Stimulated activated CD8-positive, alpha-beta memory T cell treated with anti-CD3 and anti-CD28 coated beads, Interleukin-4, amount 100 ng/mL, for 48 hours (primary cell): ENCODE measurements around the gene NAB1.
"Not testable (repeated sequence)": the region's sequence is repeated elsewhere in the genome, so short reads cannot be mapped to it uniquely, and the experiment has no call there.

ENCODE experiments used
- DNase-seq: peaks from one replicate; pipeline ENCODE4 v3.0.0-alpha.2; 2020

The NAB1 gene, protein sequence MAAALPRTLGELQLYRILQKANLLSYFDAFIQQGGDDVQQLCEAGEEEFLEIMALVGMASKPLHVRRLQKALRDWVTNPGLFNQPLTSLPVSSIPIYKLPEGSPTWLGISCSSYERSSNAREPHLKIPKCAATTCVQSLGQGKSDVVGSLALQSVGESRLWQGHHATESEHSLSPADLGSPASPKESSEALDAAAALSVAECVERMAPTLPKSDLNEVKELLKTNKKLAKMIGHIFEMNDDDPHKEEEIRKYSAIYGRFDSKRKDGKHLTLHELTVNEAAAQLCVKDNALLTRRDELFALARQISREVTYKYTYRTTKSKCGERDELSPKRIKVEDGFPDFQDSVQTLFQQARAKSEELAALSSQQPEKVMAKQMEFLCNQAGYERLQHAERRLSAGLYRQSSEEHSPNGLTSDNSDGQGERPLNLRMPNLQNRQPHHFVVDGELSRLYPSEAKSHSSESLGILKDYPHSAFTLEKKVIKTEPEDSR

DNA sequence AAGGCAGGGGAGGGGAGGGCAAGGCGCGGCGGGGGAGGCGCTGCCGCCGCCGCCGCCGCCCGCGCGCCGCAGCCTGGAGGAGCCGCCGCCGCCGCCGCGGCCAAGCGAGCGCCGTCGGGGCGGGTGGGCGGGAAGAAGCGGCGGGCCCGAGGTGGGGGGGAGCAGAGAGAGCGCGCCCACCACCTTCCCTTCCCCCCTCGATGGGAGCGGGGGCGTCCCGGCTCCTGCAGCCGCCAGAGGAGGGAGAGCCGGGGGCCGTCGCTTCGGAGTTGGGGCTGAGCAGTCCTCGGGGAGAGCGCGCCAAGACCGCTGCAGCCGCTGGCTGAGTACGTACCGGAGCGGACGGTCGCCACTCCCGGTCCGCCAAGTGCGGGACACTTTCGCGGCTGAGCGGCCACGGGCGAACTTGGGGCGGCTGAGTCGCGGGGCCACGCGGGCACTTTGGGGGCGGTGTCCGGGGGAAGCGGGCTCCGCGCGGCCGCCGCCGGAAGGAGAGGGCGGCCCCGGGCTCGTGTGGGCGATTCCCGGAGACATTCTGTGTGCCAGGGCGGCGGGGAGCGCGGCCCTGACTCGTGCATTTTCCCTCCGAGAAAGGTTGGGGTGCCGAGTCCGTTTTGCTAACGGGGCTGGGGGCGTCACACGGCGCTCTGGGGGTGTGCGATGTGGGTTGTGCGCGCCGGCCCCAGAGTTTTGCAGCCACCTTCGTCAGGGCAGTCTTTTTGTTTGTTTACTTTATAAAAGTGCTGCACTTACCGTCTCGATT is at the start of gene NAB1:
NAB1 (plus strand) TSS at position 49 of the 763 bp plus-strand sequence. CDS start 10,094 bp downstream, outside the sequence.
- DNase-seq = peak; percentile 74

DNA sequence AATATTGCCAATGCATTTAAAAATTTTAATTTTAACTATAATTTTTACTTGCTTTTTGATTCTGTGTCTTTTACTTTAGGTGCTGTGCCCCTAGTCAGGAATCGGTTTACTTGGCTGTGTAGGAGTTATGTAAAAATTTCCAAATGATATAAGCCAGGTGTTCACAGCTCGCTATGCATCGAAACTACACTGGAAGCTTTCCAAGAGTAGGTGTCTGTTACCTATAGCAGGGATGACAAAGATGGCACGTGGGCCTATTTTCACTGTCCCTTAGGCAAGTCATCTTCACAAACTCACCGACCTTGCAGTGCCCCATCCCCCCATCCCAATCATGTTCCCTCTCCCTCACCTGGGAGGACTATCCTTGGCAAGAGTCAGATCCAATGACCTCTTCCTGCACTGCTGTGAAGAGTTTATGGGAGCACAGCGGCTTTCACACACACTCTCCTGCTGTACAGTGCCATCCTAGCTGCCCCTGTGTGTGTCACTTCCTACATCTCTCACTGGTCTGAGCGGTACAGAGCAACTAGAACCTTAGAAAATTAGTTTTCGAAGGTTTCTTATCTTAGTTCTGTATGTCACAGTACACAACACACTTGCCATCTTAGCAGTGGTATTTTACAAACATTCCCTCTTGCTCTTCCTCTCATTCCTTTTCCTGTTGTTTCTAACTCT is 49.2 kb upstream of the NAB1 start:
- DNase-seq = no peak

DNA sequence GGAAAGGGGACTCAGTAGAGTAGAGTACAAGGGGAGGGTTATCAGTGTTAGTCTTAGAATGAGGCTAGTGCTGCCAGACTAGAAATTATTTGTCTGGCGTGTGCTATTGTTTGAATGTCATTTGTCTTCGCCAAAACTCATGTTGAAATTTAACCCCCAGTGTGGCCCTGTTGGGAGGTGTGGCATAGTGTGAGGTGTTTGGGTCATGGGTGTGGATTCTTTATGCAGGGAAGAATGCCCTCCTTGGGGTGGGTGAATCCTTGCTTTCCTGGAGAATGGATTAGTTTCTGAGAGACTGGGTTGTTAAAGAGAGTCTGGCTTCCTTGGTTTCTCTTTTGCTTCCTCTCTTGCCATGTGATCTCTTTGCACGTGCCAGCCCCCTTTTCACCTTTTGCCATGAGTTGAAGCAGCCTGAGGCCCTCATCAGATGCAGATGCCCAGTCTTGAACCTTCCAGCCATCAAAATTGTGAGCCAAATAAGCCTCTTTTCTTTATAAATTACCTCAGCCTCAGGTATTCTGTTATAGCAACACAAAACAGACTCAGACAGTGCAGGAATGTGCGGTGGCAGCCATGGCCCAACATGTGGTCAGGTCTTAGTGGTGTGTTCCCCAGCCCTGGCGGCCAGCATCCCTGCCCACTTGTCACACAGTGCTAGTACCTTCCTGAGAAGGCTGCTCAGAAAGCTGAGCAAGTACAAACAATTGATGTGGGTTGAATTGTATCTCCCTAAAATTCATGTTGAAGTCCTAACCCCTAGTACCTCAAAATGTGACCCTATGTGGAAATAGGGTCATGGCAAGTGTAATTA is 48.4 kb upstream of the NAB1 start:
- no peak for DNase-seq

DNA sequence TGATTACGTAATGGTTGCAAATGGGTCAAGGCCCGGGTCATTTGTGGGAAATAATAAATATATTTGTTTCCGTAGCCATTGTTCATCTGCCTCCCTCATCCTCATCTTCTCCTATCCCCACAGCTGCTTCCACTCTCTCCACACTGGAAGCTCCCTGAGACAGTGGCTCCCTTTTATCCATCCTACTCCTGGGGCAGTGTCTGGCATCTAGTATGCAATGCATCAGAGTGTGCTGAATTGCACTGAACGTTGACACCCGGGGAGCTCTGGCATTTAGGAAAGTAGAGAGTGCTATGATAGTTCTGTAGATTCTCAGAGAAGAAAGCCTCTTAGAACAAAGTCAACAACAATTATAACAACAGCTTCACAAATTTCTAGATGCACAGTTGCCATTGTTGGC is 45.5 kb upstream of the NAB1 start:
- DNase-seq = no peak

DNA sequence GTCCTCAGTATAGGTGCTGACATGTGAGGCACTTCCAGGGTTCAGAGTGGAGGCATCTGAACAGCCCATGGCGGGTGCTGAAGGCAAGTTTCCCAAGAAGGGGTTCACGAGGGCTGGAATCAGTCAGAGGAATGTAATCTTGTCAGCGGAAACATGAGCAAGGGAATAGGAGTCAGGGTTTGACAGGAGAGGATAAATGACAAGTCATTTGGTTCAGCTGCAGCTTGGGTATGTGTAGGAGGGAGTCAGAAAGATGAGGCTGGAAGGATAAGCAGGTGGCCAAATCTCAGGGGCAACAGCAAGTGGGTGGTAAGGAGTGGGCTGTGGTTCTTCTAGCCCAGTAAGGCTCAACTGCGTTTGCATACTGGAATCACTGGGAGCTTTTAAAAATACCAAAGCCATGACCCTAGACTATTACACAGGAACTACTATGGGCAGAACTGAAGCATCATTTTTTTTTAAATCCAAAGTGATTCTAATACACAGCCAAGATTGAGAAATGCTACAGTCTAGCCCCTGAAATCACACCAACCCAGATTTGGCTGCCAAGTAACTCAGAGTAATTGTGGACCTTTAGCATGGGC is 41.8 kb upstream of the NAB1 start:
- DNase-seq = no peak

DNA sequence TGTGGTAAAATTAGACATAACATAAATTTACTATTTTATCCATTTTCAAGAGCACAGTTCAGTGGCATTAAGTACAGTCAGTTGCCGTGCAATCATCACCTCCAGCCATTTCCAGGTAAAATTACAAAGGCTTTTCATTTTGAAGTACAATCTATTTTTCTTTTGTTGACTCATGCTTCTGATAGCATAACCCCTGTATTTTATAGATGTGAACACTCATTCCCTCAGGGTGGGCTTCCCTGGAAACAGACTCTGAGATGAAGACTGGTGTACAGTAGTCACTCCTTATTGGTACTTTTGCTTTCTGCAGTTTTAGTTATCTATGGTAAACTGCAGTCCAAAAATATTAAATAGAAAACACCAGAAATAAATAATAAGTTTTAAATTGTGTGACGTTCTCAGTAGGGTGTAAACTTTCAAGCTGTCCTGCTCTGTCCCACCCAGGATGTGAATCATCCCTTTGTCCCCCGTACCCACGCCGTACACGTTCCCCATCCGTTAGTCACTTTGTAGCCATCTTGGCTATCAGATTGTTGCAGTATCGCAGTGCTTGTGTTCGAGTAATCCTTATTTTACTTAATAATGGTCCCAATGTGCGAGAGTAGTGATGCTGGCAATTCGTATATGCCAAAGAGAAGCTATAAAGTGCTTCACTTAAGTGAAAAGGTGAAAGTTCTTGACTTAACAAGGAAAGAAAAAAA is 41.1 kb upstream of the NAB1 start:
- no peak for DNase-seq

DNA sequence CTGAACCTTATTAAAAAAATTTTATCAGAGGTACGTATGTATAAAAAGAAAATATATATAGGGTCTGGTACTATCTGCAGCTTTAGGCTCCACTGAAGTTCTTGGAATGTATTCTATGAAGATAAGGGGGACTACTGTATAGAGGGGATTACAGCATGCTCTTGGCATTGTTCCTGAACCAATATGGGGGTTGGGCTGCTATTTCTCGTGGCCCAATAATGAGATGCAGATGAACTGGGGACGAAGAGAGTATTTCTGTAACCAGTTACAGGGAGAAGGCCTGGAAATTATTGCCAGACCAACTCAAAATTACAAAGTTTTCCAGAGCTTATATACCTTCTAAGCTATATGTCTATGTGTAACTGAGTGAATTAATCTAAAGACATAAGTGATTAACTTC is 40.0 kb upstream of the NAB1 start:
- DNase-seq = not testable (repeated sequence)

DNA sequence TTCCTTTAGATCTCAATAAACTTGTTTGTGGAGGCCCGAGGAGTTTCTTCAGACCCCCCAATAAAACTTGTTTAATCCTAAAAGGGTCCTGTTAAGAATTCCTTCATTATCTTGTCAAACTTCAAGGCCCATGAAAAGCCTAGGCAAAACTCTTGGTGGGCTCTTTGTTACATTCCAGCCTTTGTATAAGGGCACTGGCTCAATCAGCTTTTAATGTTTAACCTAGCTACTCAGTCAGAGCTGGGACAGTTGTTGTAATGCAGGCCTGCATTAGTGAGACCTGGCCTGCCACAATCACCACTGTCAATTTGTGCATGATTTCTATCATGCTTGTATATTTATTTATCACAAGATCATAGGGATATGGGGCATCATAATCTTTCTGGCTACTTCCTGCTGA is 39.5 kb upstream of the NAB1 start:
- DNase-seq = not testable (repeated sequence)

DNA sequence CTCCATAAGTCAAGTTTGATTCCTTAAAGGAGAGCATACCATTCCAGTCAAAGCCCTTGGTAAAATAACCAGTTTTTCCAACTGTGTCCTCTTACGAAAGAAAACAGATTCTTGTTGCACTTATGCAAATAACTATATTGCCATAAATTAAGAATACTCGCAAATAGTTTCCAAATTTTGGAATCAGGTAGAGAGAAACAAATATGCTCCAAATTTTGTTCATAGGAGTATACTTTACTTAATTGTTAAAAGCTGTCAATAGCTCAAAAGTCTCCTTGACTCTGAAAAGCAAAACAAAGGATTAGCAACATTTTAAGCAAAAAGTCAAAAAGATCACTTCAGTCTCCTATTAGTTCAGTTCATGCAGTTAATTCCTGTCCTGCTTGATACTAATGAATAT is 38.4 kb upstream of the NAB1 start:
- not testable (repeated sequence) for DNase-seq

DNA sequence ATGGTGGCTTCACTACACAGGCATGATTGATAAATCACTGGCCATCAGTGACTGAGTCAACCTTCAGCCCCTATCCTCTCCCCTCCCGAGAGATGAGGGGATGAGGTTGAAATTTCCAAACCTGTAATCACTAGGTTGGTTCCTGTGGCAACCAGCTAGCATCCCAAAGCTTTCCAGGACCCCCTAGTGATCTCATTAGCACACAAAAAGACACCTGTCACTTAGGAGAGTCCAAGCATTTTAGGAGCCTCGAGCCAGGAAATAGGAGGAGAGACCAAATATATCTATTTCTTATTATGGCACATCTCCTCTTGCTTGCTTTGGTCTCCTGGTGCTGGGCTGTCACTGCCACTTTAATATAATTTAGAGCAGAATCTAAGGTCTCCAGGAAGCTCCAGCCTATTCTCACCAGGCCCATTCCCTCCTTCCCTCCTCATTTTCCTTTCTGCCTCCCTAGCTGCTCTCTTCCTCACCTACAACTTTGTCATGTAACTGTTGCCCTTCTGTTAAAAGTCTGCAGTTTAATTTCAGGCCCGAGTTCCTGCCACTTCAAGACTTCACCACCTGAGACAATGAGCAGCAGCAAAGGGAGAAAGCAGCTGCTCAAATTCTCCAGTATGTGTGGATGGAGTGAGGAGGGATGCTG is 33.2 kb upstream of the NAB1 start:
- no peak for DNase-seq

DNA sequence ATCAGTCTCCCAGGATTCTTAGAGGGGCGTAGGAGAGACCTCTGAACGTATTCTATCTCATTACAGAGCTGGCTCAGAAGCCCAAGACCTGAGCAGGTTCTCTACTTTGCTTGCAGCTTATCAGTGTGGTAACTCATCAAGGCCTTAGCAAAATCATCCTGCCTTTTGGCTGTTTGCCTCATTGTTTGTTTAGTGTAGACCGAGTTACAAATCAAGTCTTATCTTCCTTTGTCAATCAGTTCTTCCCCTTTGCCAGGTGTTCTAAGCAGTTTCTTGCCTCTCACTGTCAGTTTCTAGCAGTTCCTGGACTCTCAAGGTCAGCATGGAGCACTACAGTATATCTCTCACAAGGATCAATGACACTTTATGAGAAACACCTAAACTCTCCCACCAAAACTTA is 30.9 kb upstream of the NAB1 start:
- DNase-seq = no peak

DNA sequence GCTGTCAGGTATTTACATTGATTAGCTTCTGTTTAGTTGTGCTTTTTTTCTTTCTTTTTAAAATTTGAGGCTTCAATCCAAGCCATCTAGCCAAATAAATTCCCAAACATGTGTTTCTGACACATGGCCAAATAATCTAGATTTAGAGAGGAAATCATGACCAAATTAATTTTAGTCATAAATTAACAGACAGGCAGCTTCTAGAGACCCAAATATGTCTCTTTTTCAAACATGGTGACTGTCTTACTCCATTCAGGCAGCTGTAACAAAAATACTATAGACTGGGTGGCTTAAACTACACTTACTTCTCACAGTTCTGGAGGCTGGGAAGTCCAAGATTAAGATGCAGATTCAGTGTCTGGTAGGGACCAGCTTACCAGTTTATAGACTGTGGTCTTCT is 23.2 kb upstream of the NAB1 start:
- DNase-seq = no peak

DNA sequence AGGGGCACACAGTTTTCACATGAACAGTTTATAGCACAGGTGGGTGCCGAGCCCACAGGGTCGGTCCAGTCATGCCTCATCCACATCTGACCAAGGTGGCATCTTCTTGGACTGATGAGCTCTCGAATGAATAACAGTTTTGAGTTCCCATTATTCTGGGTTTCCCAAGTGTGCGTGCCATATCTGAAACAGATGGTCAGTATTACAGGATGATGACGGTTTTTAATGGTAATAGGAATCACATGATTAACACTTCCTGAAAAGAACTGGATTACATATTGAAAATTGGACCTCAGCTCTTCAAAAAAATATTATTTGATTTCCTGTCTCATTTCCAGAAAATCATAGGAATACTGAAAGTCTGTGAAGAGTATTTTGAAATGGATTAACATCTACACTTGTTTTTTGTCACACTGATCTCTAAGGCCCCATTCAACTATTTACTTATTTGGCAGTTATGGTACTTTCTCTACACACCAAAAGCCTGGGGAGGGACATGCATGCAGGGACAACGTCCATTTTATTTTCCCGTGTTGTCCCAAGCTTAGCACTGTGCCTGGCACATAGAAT is 22.2 kb upstream of the NAB1 start:
- no peak for DNase-seq

DNA sequence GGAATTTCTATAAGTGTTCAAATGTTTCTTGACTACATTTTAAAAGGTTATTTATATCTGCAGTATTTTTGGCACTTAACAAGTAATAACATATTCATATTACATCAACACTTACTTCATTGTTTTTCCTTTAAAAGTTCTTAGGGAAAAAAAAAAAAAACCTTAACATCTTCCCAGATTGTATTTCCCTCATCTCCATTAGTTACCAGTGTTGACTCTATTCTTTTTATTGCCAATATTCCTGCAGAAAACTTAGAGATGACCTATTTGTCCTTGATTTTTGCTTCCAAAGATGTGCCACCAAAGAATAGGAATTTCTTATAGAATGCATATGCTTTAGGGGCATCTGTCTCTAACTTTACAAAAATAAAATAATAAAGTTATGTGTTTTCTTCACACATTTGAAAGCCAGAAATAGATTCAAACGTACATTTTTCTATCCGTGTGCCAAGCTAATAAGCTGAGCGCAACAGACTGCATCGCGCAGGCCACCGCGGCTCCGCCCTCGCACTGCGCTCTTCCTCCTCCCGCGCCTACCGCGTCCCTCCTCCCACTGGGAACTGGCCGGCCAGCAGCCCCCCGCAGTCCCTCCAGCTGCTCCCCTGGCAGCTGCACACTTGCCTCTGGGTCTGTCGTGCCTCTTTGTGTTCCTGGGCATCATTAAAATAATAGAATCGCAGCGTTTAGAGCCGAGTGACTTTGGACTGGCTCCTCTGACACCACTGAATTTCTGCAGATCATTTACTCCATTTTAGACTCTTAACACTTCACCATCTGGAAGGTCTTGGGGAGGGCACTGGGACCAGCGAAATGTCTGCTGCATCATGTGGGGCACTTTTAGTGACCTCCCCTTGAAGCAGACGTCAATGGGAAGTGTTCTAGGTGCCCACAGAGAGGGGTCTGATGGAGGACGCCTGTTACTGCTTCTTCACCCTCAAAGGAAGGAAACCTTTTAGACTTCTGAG is 21.2 kb upstream of the NAB1 start:
- peak; percentile 35 for DNase-seq

DNA sequence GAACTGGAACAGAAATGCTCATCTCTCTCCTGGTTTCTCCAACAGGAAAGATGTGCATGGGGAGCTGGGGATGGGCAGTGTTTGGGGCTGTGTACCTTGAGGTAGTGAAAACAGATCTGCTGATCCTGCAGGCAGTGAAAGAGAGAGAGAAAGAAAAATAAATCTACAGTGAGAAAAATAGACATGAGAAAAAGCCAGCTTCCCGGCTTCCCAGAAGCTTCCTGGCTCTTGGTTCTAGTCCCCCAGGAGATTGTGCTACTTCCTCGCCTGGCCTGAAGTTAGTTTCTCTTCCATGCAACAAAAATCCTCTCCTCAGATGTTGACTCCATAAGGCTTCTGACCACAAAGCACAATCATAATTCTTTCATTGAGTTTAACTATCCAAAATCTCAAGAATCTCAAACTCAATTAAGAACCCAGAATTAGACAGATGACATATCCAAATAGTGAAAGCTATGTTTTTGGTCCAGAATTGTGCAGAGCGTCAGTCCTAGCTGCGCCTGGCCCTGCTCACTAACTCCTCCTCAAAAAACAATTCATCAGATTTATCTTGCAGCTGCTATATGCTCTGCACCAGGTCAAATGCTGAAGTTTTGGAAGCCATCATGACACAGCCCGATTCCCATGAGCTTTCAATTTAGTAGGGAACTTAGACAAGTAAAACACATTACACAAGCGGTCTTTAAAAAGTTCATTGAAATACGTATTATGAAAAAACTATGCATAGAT is 20.1 kb upstream of the NAB1 start:
- no peak for DNase-seq

DNA sequence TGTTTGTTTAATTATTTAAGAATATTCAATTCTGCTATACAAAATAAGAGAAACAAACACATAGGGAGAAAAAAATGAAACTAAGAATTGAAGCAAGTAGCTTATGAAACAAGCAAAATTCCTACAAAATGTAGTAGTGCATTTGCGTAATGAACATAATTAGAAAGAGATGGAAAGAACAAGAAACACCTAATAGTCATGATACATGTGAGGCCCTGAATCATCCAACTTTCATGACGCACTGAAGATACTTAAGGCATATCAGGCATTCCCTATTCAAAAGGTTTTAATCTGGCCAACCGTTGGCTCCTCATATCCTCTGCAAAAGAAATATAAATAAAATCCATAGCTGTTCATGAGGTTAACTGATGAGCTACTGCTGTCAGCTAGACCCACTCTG is 14.5 kb upstream of the NAB1 start:
- DNase-seq = no peak

DNA sequence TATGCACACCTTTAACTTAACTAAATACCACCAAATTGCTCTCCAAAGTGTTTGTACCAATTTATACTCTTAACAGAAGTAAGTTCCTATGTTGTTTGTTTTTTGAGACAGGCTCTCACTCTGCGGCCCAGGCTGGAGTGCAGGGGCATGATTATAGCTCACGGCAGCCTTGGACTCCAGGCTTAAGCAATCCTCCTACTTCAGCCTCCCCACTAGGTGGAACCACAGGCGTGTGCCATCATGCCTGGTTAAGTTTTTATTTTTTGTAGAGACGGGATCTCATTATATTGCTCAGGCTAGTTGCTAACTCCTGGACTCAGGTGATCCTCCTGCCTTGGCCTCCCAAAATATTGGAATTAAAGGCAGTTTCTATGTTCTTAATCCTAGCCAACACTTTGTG is 13.1 kb upstream of the NAB1 start:
- DNase-seq = no peak

DNA sequence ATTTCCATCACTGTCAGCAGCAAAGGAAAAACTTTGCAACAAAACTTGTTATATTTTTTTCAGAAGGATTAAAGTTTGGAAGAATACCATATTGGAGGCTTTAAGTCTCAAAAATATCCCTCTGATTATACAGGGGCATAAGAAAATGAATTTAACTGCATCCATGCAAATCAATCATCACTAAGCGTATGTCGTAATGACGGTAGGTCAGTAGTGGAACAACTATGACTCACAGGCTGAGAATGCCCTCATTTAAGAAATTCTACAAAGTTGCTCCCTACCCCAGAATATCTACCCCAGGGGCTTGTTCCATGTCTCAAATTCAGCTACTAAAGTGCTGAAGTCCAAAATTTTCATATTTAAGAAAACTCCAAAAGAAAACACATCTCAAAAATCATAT is 12.5 kb upstream of the NAB1 start:
- DNase-seq = no peak

DNA sequence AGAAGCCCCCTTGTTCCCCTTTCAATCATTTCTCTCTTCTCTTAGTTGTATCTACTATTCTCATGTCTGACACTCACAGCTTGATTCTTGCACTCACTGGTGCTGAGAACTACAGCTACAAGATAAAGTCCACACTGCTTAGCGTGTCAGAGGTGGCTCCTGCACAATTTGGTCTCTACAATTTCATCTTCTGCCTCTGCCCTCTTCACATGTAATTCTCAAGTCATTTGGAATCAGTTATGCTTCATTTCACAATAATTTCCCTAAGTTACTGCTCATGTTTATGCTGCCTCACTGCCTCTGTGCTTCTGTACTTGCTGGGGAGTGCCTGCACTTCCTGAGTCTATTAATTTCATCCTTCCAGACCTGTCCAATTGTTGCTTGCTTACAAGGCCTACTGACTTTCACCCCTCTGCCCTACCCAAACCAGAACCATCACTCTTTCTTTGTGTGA is 11.6 kb upstream of the NAB1 start:
- DNase-seq = no peak
